Activated CD8-positive, alpha-beta memory T cell treated with anti-CD3 and anti-CD28 coated beads for 24 hours (primary cell): ENCODE measurements around the gene PDXP.
A peak's percentile ranks its signal among the peaks of the same experiment; 100 is the strongest.
"Not testable (repeated sequence)": the region's sequence is repeated elsewhere in the genome, so short reads cannot be mapped to it uniquely, and the experiment has no call there.

Experiments used
- DNase-seq: peaks from one replicate; pipeline ENCODE4 v3.0.0-alpha.2; 2020

Gene PDXP, protein sequence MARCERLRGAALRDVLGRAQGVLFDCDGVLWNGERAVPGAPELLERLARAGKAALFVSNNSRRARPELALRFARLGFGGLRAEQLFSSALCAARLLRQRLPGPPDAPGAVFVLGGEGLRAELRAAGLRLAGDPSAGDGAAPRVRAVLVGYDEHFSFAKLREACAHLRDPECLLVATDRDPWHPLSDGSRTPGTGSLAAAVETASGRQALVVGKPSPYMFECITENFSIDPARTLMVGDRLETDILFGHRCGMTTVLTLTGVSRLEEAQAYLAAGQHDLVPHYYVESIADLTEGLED

DNA sequence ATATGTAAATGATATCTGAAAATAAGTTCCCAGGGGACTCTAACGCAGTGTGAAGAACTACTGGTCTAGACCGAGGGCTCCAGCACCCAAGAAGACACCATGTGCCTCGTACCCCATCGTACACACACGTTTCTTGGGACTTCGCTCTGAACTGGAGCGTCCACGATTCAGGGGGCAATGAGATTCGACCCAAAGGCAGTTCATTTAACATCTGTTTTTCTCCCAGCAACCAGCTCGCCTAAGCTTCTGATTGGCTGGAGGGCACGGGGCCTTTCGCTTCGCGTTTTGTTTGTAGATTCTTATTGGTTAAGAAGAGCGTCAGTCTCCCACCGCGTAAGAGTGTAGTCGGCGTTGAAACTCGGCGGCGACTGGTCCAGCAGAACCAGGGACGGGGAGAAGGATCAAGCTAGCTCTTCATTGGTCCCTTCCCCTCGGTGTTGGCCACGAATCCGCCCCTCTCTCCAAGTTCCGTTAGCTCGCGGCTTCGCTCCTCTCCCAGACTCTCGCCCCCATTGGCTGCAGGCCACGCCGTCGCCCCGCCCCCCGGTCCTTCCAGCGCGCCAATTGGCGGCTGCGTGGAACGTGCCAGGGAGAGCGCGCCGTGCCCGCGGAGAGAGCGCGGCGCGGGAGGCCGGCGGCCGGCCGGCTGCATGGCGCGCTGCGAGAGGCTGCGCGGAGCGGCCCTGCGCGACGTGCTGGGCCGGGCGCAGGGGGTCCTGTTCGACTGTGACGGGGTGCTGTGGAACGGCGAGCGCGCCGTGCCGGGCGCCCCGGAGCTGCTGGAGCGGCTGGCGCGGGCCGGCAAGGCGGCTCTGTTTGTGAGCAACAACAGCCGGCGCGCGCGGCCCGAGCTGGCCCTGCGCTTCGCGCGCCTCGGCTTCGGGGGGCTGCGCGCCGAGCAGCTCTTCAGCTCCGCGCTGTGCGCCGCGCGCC lies at the start of gene PDXP:
PDXP (plus strand) TSS at position 591 of the 933 bp plus-strand sequence; CDS start at position 651, 60 bp downstream.
- DNase-seq: peak; percentile 99

DNA sequence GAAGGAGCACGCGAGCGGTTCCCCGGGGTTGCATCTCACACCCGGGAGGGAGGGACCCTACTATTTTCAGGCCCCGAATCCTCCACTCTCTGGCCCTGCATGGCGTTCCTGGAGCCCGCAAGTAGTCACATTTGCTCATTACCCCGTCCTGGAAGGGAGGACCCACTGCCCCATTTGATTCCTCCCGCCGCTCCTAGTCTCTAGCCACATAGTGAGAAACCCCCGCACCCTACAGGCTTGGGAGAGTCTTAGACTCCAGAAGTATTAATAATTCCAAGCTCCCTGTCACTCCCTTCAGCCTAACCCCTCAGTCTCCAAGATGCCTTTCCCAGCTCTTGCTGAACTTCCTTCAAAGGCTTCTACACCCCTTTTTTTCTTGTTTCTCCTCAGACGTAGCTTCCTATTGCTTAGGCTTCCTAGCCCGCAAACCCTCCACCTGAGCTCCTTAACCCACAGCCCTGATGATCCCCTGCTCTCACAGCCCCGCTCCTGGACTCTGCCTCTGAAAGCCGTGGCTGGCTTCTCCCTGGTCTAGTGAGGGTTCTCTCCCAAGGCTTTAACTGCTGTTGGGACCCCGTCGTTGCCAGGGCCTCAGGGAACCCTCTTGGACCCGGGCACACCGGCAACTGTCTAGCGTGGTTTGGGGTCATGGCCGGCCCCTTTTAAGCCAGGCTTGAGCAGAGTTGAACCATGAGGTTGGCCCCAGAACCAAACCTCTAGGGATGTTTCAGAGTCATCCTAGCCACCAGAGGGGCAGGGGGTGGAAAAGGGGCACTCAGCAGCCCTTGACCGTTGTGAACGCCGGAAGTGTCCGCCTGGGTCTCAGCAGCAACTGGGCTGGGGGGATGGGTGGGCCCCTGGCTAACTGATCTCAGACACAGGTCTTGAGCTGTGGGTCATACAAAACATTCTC lies 49.0 kb upstream of the PDXP start:
- no peak for DNase-seq

DNA sequence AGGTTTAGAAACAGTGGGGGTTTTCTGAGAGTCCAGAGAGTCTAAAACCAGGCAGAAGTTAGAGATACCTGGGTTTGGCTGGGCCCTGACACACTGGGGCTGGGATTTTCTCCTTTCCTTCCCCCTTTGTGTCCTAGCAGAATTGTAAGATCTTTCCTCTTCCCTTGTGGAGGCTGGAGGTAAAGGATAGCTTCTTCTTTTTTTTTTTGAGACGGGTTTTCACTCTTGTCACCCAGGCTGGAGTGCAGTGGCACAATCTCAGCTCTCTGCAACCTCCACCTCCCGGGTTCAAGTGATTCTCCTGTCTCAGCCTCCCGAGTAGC lies 48.4 kb upstream of the PDXP start:
- DNase-seq: not testable (repeated sequence)

DNA sequence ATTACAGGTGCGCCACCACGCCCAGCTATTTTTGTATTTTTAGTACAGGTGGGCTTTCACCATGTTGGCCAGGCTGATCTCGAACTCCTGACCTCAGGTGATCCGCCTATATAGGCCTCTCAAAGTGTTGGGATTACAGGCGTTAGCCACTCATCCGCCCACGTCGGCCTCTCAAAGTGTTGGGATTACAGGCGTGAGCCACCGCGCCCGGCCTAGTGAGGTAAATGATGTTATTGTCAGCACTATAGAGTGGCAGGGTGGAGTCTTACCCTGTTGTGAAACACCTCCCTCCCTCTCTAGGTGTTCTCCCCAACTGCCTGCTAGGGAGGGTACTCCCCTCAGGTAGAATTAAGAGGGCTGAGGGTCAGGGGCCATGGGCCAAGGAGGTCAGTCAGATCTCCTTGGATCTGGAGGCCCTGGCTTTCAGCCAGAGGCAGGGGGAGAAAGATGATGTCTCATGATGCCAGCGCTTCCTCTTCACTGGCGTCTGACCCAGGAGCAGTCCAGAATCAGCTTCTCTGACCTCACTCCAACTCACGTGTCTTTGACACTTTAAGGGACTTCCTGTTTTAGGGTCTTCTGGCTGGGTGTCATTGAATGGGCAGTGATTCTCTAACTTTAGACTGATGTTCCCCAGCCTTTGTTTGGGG lies 47.9 kb upstream of the PDXP start:
- DNase-seq: no peak

DNA sequence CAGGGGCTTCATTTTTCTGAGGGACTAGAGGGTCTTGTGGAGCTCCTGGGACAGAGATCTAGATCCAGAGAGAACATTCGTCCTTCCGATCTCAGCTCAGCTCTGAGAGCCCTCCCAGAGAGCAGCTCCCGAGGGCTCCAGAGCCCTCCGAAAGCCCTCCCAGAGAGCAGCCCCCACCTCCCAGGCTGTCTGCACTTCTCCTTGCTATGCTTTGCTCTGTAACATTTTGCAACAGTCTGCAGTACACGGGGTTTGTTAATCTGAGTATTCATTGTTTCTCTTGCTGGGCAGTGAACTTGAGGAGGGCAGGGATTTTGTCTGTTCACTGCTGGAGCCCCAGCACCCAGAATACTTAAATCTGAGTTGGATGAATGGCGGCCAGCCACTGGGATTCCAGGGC lies 47.3 kb upstream of the PDXP start:
- no peak for DNase-seq

DNA sequence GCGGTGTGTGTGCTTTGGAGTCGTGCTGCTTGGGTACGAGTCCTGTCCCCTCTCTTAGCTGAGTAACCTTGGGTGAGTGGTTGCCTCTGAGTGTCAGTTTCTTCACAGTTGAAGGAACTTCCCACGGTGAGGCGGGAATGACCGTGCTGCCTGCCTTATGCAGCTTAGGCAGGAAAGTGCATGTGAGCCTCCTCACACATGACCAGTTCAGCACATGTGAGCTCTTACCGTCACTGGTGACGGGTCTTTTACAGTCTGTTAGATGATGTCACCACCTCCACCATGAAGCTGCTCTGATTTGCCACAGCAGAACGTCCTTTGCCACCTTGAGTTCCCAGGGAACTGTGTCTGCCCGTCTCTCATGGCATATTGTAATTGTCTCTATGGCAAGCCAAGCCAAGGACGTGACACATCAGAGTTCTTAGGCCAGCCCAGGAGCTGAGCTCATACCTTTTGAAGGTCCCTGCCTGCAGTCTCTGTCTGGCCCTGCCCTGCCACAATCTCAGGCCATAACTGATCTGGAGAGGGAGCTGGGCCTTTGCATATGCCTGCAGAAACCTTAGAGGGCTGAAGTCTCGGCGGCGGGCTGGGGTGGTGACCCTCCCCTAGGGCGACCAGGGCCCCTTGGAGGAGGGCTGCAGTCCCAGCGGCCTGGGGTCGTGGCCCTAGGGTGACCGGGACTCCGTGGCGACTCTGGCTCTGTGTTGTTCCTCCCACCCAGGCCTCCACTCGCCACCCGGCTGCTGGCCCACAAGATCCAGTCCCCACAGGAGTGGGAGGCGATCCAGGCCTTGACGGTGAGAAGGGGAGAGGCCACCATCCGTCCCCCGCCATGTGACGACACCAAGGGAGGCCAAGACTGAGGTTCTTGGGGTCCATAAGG lies 42.1 kb upstream of the PDXP start:
- no peak for DNase-seq

DNA sequence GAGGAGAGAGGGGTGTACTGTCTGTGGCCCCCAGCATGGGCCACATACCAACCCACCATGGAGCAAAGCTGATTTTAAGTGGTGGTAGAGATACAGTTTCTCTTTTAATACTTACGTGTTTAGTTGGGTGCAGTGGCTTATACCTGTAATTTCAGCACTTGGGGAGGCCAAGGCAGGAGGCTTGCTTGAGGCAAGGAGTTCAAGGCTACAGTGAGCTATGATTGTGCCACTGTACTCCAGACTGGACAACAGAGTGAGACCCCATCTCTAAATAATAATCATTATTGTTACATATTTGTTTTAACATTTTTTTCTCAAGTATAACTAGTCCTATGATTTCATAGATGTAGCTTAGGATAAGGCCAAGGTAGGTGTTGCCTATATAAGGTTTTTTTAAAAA lies 41.1 kb upstream of the PDXP start:
- no peak for DNase-seq

DNA sequence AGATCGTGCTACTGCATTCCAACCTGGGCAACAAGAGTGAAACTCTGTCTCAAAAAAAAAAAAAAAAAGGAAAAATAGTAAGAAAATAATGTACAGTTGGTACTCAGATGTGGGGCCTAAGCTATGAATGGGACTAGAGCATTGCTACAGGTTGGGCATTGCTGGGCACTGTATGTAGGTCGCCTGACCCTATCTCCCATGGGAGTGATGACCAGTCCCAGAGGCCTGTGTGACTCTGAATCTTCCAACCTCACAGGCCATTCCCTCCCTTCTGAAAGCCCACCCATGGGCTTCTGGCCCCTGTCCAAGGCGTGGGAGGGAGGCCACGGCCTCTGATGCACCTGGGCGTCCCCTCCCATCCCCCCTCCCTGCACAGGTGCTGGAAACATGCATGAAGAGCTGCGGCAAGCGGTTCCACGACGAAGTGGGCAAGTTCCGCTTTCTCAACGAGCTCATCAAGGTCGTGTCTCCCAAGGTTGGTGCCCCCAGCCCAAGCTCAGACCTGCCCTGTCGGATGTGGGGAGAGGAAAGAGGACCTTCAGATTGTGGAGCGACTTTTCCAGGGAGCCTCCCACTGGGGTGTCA lies 40.4 kb upstream of the PDXP start:
- DNase-seq: no peak

DNA sequence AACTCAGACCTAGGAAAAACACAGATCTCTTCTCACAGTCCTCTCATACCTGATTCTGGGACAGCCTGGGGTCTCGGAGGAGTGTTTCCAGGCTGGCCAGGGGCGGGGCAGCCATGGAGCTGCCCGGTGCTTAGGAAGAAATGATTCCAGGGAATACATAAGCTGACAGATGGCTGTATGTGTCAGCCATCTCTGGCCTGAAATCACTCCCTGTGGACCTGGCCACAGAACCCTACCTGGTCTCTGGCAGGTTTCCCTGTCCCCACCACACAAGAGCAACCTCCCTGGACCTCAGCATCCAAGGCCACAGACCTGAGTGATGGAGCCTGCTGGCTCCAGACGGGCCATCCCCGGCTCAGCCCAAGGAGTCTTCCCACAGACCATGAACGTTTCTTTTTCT lies 39.8 kb upstream of the PDXP start:
- DNase-seq: no peak

DNA sequence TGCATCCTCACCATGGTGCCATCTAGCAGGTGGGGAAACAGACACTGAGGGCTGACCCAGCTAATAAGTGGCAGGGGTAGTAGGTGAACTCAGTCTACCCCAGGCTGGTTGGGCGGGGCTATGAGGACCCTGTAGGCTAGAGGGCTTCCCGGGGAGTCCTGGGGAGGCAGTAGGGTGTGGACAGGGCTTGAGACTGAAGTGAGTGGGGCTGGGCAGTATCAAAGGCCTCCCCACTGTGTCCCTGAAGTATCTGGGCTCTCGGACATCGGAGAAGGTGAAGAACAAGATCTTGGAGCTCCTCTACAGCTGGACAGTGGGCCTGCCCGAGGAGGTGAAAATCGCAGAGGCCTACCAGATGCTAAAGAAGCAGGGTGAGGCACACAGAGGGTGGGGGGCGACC lies 38.5 kb upstream of the PDXP start:
- no peak for DNase-seq

DNA sequence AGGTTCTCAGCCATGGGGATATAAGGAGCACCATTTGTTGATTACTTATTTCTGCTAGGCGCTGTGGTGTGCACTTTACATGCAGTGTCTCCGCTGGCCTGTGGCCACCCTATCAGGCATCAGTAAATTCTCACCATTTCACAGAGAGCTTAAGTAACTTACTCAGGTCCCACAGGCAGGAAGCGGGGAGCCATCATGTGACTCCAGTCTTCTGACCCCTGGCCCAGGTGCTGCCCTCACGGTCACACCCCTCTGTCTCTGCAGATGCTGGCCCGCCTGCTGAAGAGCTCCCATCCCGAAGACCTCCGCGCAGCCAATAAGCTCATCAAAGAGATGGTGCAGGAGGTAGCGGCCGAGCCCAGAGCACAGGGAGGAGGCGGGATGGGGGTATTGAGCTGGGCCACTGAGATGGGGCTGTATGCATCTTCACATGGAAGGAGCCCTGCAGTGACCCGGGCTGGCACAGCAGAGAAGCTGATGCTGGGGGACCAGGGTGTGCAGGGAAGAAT lies 37.1 kb upstream of the PDXP start:
- no peak for DNase-seq

DNA sequence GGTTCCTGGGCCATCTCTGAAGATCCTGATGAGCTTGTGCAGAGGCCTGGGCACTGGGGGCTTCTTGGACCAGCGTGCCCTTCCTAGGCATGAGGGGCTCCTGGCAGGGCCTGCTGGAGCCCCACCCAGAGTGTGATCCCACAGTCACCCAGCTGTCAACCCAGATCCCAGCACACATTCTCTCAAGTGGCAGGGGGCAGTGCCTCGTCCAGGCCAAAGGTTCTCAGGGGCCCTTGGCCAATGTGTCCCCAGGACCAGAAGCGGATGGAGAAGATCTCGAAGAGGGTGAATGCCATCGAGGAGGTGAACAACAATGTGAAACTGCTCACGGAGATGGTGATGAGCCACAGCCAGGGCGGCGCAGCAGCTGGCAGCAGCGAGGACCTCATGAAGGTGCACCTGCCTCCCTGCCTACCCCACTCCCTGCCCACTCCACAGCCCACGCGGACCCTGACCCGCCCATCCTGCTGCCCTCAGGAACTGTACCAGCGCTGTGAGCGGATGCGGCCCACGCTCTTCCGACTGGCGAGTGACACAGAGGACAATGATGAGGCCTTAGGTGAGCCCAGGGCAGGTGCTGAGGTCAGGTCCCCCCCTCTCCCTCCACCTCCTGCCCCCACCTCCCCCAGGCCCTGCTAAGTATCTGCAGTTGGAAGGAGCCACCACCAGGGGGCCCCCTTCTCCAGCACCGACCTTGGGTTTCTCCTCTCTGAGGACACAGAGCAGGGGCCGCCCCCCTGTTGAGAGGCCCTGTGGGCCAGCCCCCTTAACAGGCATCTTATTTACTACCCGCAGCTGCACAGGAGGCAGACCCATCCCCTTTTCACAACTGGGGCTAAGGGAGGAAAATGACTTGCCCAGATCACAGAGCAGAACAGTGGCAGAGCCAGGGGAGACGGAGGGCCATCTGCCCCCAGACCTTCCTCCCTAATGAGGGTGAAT lies 35.2 kb upstream of the PDXP start:
- peak; percentile 90 for DNase-seq

DNA sequence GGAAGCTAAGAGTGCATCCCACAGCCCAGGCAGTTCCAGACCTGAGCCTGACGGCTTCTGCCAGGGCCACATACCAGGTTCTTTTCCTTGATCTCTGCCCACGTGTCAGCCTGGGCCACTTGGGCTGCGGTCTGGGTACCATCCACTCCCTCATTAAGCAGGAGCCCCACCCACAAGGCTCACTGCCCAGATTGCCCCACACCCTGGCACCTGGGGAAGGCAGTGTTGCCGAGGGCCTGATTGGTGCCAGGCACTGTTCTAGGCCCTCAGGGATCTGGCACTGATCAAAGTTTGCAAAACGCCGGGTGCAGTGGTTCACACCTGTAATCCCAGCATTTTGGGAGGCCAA lies 34.5 kb upstream of the PDXP start:
- no peak for DNase-seq

DNA sequence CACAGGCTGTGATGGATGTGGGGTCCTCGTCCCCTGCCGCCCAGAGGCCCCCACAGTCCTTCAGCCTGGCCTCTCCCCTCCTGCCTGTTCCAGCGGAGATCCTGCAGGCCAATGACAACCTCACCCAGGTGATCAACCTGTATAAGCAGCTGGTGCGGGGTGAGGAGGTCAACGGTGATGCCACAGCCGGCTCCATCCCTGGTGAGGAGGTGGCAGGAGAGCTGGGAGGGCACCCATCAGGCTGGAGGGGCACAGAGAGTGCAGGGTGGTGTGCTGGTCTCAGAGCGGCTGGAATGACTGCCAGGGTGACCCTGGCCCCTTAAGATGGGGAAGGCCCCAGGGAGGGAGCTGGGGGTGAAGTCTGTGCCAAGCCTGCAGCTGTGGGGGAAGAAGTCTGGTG lies 33.6 kb upstream of the PDXP start:
- DNase-seq: peak; percentile 48

DNA sequence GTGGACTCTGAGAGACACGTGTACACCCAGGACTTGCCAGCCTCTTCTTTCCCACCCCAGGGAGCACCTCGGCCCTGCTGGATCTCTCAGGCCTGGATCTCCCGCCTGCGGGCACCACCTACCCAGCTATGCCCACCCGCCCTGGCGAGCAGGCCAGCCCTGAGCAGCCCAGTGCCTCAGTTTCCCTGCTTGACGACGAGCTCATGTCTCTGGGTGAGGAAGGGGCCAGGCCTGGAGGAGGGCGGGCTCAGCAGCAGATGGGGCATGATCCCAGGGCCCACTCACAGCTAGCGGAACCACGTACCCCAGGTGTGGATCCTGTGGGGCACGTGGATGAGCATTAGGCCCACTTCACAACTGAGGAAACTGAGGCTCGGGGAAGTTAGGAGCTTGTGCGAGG lies 32.8 kb upstream of the PDXP start:
- DNase-seq: peak; percentile 57

DNA sequence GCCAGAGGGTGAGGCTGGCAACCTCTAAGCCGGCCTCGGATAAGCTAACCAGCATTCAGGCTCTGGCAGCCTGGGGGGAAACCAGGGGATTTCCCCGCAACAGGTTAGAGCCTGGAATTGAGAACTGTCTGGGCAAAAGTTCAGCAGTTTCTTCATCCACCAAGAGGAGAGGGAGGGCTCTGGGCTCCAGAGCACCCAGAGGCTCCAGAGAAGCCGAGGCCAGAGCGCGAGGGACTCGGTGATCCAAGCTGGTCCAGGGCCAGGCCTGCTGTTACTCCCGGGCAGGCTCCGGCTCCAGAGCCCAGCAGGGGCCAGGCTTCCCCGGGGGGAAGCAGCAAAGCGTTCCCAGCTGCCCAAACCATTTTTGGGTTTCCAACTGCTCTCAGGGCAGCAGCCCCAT lies 32.4 kb upstream of the PDXP start:
- no peak for DNase-seq

DNA sequence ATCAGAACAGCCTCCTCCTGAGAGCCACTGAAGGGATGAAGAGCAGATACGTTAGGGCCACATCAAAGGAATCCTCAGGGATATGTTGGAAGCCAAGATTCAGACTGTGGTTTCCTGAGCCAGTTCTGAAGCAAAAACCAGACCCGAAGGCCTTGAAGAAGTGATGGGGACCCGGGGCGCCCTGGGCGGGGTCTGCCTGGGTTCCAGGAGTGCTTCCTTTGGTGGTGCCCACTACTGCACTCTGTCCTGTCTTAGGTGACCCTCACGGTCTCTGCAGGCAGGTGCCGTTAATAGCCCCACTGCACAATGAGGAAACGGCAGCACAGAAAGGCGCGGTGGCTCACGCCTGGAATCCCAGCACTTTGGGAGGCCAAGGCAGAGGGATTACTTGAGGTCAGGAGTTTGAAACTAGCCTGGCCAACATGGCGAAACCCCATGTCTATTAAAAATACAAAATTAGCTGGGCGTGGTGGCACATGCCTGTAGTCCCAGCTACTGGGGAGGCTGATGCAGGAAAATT lies 31.9 kb upstream of the PDXP start:
- DNase-seq: peak; percentile 58

DNA sequence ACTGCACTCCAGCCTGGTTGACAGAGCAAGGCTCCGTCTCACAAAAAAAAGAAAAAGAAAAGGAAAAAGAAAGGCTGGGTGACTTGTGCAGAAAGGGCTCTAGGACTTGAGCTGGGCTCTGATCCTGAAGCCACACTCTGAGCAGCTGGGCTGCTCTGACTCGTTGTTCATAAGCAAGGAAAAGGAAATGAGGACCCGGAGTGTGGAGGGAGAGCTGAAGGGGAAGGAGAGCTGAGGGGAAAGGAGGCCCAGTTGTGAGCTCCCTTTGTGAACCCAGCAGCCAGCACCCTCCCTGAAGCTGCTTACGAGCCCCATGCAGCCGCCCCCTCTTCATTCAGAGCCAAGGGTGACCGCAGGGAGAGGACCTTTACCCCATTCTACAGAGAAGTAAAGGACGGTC lies 31.4 kb upstream of the PDXP start:
- DNase-seq: no peak

DNA sequence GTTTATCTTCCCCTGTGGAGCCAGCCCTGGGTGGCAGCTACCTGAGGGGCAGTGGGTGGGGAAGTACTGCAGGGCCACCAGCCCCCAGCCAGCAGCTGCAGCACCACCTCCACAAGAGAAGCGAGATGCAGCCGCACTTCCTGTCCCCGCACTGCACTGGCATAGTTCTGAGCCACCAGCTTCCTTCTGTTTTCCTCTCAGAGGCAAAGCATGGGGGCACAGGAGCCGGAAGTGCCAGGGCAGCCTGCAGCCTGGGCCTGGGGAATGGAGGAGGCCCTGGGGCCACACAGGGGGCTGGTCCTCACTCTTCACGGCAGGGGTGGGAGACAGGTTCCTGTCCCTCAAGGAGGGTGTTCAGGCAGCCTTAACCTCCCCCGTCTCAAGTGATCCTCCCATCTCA lies 31.0 kb upstream of the PDXP start:
- peak; percentile 81 for DNase-seq

DNA sequence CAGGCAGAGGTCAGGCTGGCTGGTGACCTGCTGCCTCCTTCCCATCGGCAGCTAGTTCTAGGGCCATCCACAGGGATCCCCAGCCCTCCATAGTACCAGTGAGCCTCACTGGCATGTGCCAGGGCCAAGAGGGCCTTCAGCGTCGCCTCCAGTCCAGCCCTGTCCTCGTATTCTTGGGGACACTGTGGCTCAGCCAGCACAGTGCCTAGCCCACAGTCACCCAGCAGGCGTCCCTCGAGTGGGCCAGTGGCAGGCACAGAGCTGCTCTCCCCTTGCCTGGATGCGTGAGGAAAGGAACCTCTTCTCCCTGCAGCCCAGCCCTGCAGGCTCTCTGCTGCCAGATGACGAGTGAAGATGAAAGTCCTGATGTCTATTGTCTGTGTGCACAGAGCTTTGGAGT lies 29.7 kb upstream of the PDXP start:
- DNase-seq: no peak
